Upper lobe of right lung (tissue), 1 donor: ENCODE results near the gene GGCX. TPM values are rescaled to one million over a fixed set of nuclear protein-coding genes. Genes with fewer than 3 reads are reported as not detected.

Source experiments
- ATAC-seq: fragments of 200-7000 bp; cut with Tn5 transposase; one replicate; pipeline ENCODE4 v1.9.1; 2020; ENCODE audit warnings: mild to moderate bottlenecking, moderate library complexity
- DNase-seq: peaks from one replicate; pipeline ENCODE4 v3.0.0-alpha.2; 2020
- H3K27ac ChIP-seq: fragments of 200-600 bp; one replicate; pipeline ENCODE4 v1.8.0; 2022
- H3K27me3 ChIP-seq: fragments of 200-600 bp; one replicate; pipeline ENCODE4 v1.8.0; 2022; ENCODE audit warnings: mild to moderate bottlenecking
- H3K36me3 ChIP-seq: fragments of 200-600 bp; one replicate; pipeline ENCODE4 v1.8.0; 2022
- H3K4me1 ChIP-seq: fragments of 200-600 bp; one replicate; pipeline ENCODE4 v1.8.0; 2022
- H3K4me3 ChIP-seq: fragments of 200-600 bp; one replicate; pipeline ENCODE4 v1.8.0; 2022; ENCODE audit warnings: mild to moderate bottlenecking
- H3K9me3 ChIP-seq: fragments of 200-600 bp; one replicate; pipeline ENCODE4 v1.8.0; 2022
- intact Hi-C: fragments of 100-400 bp; cut with DNase I; formaldehyde crosslinking; loops from one replicate; pipeline ENCODE4 v1.11.0; 2022
- long read RNA-seq: library from polyadenylated mRNA; unstranded; transcript quantifications from one replicate; pipeline ENCODE4 v2.0.0, GENCODE V29; 2021
- total RNA-seq: library from RNA; stranded (reverse); fragmentation: NEBNext Ultra II Directional; extraction: Animal tissue kit (Norgen Biotek cat#: 25700); gene quantifications from one replicate; pipeline ENCODE4 v1.2.1, GENCODE V29; 2021
- TF ChIP-seq, protein P1 (sequence below): fragments of 200-600 bp; IDR thresholded peaks from one replicate; pipeline ENCODE4 v1.8.0; 2022; ENCODE audit warnings: antibody characterized with exemption
- donor health status: DM: no; HTN: yes; CAD: no; lungs with severe emphysema.

Gene GGCX
- total RNA-seq, result 73.2 TPM
- long read RNA-seq, full-length matches to known transcripts, result 36 of 61 reads
- long read RNA-seq, partial matches to known transcripts, result 13 of 61 reads
- long read RNA-seq, other reads (novel, unspliced or antisense), result 12 of 61 reads

DNA sequence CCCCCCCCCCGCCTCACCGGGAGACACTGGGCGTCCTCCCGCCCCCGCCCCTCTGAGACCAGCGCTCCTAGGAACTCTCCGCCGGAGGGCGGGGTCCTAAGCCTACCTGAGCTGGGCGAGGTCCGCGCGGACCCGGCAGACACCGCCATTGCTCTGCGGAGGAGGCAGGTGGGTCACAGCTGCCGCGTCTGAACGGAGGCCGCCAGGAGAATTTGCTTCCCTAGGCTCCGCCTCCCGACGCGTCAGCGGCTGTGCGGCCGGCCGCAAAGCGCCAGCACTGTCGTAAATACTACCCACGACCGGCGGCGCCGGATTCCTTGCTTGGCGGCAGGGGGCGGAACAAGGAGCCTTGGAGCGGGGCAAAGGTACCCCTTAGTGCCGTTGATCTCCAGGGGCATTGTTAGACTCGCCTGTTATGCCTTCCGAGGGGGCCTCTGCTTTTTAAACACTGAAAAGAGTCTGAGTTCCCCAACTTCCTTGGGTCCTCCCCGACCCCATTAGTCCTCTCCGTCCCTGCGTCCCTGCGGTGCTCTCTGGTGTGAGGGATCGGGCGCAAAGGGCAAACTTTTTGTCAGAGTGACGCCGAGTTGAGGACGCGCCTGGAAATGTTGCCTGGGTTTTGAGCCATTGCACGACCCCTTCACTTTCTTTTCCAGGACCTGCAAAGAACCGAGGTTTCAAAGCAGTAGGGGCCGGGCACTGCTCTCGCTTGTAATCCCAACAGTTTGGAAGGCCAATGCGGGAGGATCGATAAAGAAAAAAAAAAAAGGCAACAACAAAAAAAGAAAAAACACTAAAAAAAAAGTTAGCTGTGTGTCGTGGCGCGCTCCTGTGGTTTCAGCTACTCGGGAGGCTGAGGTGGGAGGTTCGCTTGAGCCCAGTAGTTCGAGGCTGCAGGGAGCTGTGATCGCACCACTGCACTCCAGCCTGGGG, at the start of gene GGCX:
TSS of gene GGCX (minus strand) at position 214 of the 933 bp plus-strand sequence. CDS start at position 149, 65 bp downstream.
- H3K4me1 ChIP-seq, result peaks cover 24% of the 10 kb centered on the region

GRCh38 chr2:85607268-85608215, 46.2 kb upstream of the GGCX start:
- H3K36me3 ChIP-seq, result peaks cover 13% of the 10 kb centered on the region
- ATAC-seq, result peak; percentile 38
- H3K4me3 ChIP-seq, result no peak overlapping the region
- peaks cover 49% of the 10 kb centered on the region for H3K4me1 ChIP-seq
- H3K27ac ChIP-seq, result peak overlapping the region; percentile 70
- no peaks in the 10 kb centered on the region for H3K27me3 ChIP-seq
- no peaks in the 10 kb centered on the region for H3K9me3 ChIP-seq
- TF ChIP-seq, protein P1, sequence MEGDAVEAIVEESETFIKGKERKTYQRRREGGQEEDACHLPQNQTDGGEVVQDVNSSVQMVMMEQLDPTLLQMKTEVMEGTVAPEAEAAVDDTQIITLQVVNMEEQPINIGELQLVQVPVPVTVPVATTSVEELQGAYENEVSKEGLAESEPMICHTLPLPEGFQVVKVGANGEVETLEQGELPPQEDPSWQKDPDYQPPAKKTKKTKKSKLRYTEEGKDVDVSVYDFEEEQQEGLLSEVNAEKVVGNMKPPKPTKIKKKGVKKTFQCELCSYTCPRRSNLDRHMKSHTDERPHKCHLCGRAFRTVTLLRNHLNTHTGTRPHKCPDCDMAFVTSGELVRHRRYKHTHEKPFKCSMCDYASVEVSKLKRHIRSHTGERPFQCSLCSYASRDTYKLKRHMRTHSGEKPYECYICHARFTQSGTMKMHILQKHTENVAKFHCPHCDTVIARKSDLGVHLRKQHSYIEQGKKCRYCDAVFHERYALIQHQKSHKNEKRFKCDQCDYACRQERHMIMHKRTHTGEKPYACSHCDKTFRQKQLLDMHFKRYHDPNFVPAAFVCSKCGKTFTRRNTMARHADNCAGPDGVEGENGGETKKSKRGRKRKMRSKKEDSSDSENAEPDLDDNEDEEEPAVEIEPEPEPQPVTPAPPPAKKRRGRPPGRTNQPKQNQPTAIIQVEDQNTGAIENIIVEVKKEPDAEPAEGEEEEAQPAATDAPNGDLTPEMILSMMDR, result no peak
- intact Hi-C loops, result no loop called here
- DNase-seq, result no peak

More for the DNA sequence above, at the start of gene GGCX:
- TF ChIP-seq, protein P1, result peak; percentile 19
- ATAC-seq (peak; percentile 97), DNase-seq (peak; percentile 99)
- H3K36me3 ChIP-seq, result peaks cover 21% of the 10 kb centered on the region
- intact Hi-C loops, result no loop called here
- H3K9me3 ChIP-seq, result no peaks in the 10 kb centered on the region
- peak within 1 kb of the TSS; percentile 90 for H3K27ac ChIP-seq
- H3K4me3 ChIP-seq, result peak within 1 kb of the TSS; percentile 72
- H3K27me3 ChIP-seq, result no peaks in the 10 kb centered on the region

DNA sequence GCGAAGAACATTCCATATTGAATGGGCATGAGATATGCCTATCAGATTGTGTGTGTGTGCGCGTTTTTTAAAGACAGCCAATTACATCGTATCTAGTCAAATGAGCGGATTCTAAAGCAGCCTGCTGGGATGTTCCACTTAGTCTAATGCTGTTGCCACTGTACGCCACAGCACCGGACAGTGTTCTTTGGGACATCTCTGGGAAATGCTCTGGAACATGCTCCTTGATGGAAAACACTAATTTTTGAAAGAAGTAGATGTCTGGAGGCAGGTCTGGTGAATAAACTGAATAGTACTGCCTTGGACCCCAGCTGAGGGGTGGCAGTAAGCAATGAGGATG, 44.8 kb upstream of the GGCX start:
- peak overlapping the region; percentile 70 for H3K27ac ChIP-seq
- H3K27me3 ChIP-seq, result no peaks in the 10 kb centered on the region
- H3K36me3 ChIP-seq, result peaks cover 13% of the 10 kb centered on the region
- TF ChIP-seq, protein P1, result no peak
- H3K9me3 ChIP-seq, result no peaks in the 10 kb centered on the region
- ATAC-seq (no peak), DNase-seq (peak; percentile 15)
- peaks cover 52% of the 10 kb centered on the region for H3K4me1 ChIP-seq
- H3K4me3 ChIP-seq, result no peak overlapping the region
- intact Hi-C loops, result no loop called here

DNA sequence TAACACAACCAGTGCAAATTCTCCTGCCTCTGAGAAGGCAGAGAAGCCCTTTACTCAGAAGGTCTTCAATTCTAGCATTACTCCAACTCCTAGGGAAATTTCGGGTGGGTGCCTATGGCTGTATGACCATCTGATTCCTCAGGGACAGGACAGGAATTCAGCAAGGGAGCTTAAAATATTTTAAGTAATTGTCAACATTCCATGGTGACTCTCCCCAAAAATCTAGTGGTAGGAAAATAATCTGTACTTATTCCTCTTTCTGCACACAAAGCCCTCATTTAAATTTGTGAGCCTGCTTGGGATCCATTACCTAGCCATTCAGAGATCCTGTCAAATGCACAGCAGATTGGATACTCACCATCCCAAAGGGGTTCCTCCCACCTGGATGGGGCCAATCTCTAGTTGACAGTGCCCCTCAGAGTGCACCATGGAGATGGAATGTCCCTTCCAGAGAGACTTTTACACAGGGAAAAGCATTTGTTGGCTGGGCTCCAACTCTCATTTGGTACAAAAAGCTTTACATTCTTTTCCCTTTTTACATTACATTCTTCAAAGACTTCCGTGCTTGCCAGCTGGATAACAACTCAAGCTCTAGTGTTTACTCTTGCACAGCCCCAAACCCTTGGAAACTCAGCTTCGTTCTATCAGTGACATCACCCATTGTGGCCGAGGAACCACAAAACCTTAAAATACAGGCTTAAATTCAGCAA, 44.3 kb upstream of the GGCX start:
- peak overlapping the region; percentile 70 for H3K27ac ChIP-seq
- peaks cover 13% of the 10 kb centered on the region for H3K36me3 ChIP-seq
- H3K4me3 ChIP-seq, result peak overlapping the region; percentile 15
- TF ChIP-seq, protein P1, result no peak
- H3K27me3 ChIP-seq, result no peaks in the 10 kb centered on the region
- peak; percentile 20 for DNase-seq
- intact Hi-C loops, result no loop called here
- H3K4me1 ChIP-seq, result peaks cover 53% of the 10 kb centered on the region
- no peaks in the 10 kb centered on the region for H3K9me3 ChIP-seq
- no peak for ATAC-seq
